Measurements from ENCODE around the gene LRRC75A. TPM values are rescaled to one million over a fixed set of nuclear protein-coding genes. Genes with fewer than 3 reads are reported as not detected.
"Not testable (repeated sequence)": the region's sequence is repeated elsewhere in the genome, so short reads cannot be mapped to it uniquely, and the experiment has no call there.

Gene LRRC75A
- total RNA-seq, 1 experiment from 2014 or later, result 2.8 TPM

GRCh38 chr17:16442141-16442540, 49.9 kb downstream of the LRRC75A start:
- Histone ChIP-seq H3K9me3 (ENCODE audit: low read depth, low read length, poor library complexity, severe bottlenecking) (no peaks in the 10 kb centered on the region), H3K36me3 (ENCODE audit: insufficient read depth, low read length, poor library complexity, severe bottlenecking) (peaks cover 72% of the 10 kb centered on the region), H3K4me3 (ENCODE audit: low read depth, low read length, poor library complexity, severe bottlenecking) (peak overlapping the region; percentile 73), H3K27ac (ENCODE audit: low read depth, low read length, poor library complexity, severe bottlenecking) (peak overlapping the region; percentile 88), H3K27me3 (replicated peaks; ENCODE audit: insufficient read depth, low read depth, low read length, poor library complexity) (no peaks in the 10 kb centered on the region), H3K4me1 (ENCODE audit: insufficient read depth, low read length, poor library complexity, severe bottlenecking) (peaks cover 53% of the 10 kb centered on the region)
- CTCF ChIA-PET, result no interaction called here
- BruUV-seq (replicated peaks), result no TSS peak
- DNase-seq (ENCODE audit: low spot score), result no peak
- POLR2A ChIA-PET (ENCODE audit: low non-redundant PET), result no interaction called here
- TF ChIP-seq EZH2 (IDR thresholded peaks at IDR 0.05; ENCODE audit: borderline replicate concordance, low read depth, low read length, poor library complexity, severe bottlenecking), result no peak
- intact Hi-C loops (cut with micrococcal nuclease; ENCODE audit: unreplicated experiment), result no loop called here

GRCh38 chr17:16440901-16441629, 50.9 kb downstream of the LRRC75A start:
- peaks cover 53% of the 10 kb centered on the region for H3K4me1 ChIP-seq (ENCODE audit: insufficient read depth, low read length, poor library complexity, severe bottlenecking)
- TF ChIP-seq EZH2 (IDR thresholded peaks at IDR 0.05; ENCODE audit: borderline replicate concordance, low read depth, low read length, poor library complexity, severe bottlenecking) (no peak), CTCF (conservative IDR thresholded peaks at IDR 0.05; ENCODE audit: low read depth, low read length) (no peak)
- BruUV-seq (replicated peaks), result no TSS peak
- H3K4me3 ChIP-seq (ENCODE audit: low read depth, low read length, poor library complexity, severe bottlenecking), result peak overlapping the region; percentile 73
- POLR2A ChIA-PET (ENCODE audit: low non-redundant PET), result interaction anchor here (1.1 kb wide), 1 partner anchor 60 kb away, joined by 10 read pairs; the partner anchor contains the start of gene UBB
- no peaks in the 10 kb centered on the region for H3K27me3 ChIP-seq (replicated peaks; ENCODE audit: insufficient read depth, low read depth, low read length, poor library complexity)
- CTCF ChIA-PET, result no interaction called here
- H3K36me3 ChIP-seq (ENCODE audit: insufficient read depth, low read length, poor library complexity, severe bottlenecking), result peaks cover 61% of the 10 kb centered on the region
- no peaks in the 10 kb centered on the region for H3K9me3 ChIP-seq (ENCODE audit: low read depth, low read length, poor library complexity, severe bottlenecking)
- no peak for DNase-seq (ENCODE audit: low spot score)
- intact Hi-C loops (cut with micrococcal nuclease; ENCODE audit: unreplicated experiment), result no loop called here
- H3K27ac ChIP-seq (ENCODE audit: low read depth, low read length, poor library complexity, severe bottlenecking), result peak overlapping the region; percentile 88

GRCh38 chr17:16440354-16440753, 51.6 kb downstream of the LRRC75A start:
- H3K27me3 ChIP-seq (replicated peaks; ENCODE audit: insufficient read depth, low read depth, low read length, poor library complexity); BruUV-seq (replicated peaks); intact Hi-C loops (cut with micrococcal nuclease; ENCODE audit: unreplicated experiment); H3K9me3 ChIP-seq (ENCODE audit: low read depth, low read length, poor library complexity, severe bottlenecking); DNase-seq (ENCODE audit: low spot score); CTCF ChIA-PET: not testable (repeated sequence)
- POLR2A ChIA-PET (ENCODE audit: low non-redundant PET), result interaction anchor here (1.1 kb wide), 1 partner anchor 60 kb away, joined by 10 read pairs; the partner anchor contains the start of gene UBB
- Histone ChIP-seq H3K27ac (ENCODE audit: low read depth, low read length, poor library complexity, severe bottlenecking) (peak overlapping the region; percentile 88), H3K4me1 (ENCODE audit: insufficient read depth, low read length, poor library complexity, severe bottlenecking) (peaks cover 49% of the 10 kb centered on the region), H3K36me3 (ENCODE audit: insufficient read depth, low read length, poor library complexity, severe bottlenecking) (peaks cover 54% of the 10 kb centered on the region), H3K4me3 (ENCODE audit: low read depth, low read length, poor library complexity, severe bottlenecking) (peak overlapping the region; percentile 73)

GRCh38 chr17:16439811-16440351, 52.1 kb downstream of the LRRC75A start:
- H3K27ac ChIP-seq (ENCODE audit: low read depth, low read length, poor library complexity, severe bottlenecking), result peak overlapping the region; percentile 88
- no peaks in the 10 kb centered on the region for H3K27me3 ChIP-seq (replicated peaks; ENCODE audit: insufficient read depth, low read depth, low read length, poor library complexity)
- H3K9me3 ChIP-seq (ENCODE audit: low read depth, low read length, poor library complexity, severe bottlenecking), result no peaks in the 10 kb centered on the region
- TF ChIP-seq EZH2 (IDR thresholded peaks at IDR 0.05; ENCODE audit: borderline replicate concordance, low read depth, low read length, poor library complexity, severe bottlenecking) (no peak), CTCF (conservative IDR thresholded peaks at IDR 0.05; ENCODE audit: low read depth, low read length) (no peak)
- no peak for DNase-seq (ENCODE audit: low spot score)
- peak overlapping the region; percentile 73 for H3K4me3 ChIP-seq (ENCODE audit: low read depth, low read length, poor library complexity, severe bottlenecking)
- CTCF ChIA-PET, result no interaction called here
- POLR2A ChIA-PET (ENCODE audit: low non-redundant PET), result no interaction called here
- BruUV-seq (replicated peaks), result no TSS peak
- peaks cover 51% of the 10 kb centered on the region for H3K36me3 ChIP-seq (ENCODE audit: insufficient read depth, low read length, poor library complexity, severe bottlenecking)
- intact Hi-C loops (cut with micrococcal nuclease; ENCODE audit: unreplicated experiment), result loop anchor here (2.0 kb wide), 1 partner anchor 59 kb away; the partner anchor contains the start of gene UBB
- H3K4me1 ChIP-seq (ENCODE audit: insufficient read depth, low read length, poor library complexity, severe bottlenecking), result peaks cover 47% of the 10 kb centered on the region

Measured in A673 (cell line).